H1 (cell line): ENCODE results near the gene TMEM130. TPM values are rescaled to one million over a fixed set of nuclear protein-coding genes. Genes with fewer than 3 reads are reported as not detected.

Experiments used
- CTCF ChIA-PET: fragments of 300-600 bp; sonication (Branson Sonifier 250); formaldehyde crosslinking; loops from one replicate; lab custom pipeline; 2021; ENCODE audit not compliant: partially characterized antibody; lab: Charles Lee
- POLR2A ChIA-PET: fragments of 300-600 bp; sonication (Branson Sonifier 250); formaldehyde crosslinking; loops from one replicate; lab custom pipeline; 2021; ENCODE audit warnings: inconsistent platforms; ENCODE audit not compliant: partially characterized antibody; lab: Charles Lee
- DNase-seq, 2 experiments: peaks; one replicate each; pipeline versions ENCODE4 v3.0.0 to v3.0.0-alpha.2; 2010 to 2022; ENCODE audit warnings: low spot score in 2 of 2, low read depth in 1 of 2, mixed read lengths in 1 of 2
- FAIRE-seq: peaks from 2 replicates; lab custom pipeline; 2011; peaks lifted over from hg19 to GRCh38; lab: Jason Lieb, UNC
- H2AFZ ChIP-seq: 2 replicates; pipeline ENCODE4 v1.8.1; 2012; ENCODE audit warnings: low read length, inconsistent platforms
- H2AK5ac ChIP-seq: 2 replicates; pipeline ENCODE4 v1.6.1; 2013; ENCODE audit warnings: low read depth, low read length
- H2BK120ac ChIP-seq: replicated peaks from 2 replicates; pipeline ENCODE3; 2013; ENCODE audit warnings: low read depth, low read length, inconsistent platforms
- H2BK12ac ChIP-seq: 2 replicates; pipeline ENCODE4 v1.6.1; 2013; ENCODE audit warnings: low read depth, low read length
- H2BK15ac ChIP-seq: 2 replicates; pipeline ENCODE4 v1.6.1; 2013; ENCODE audit warnings: low read length
- H2BK20ac ChIP-seq: 2 replicates; pipeline ENCODE4 v1.6.1; 2013; ENCODE audit warnings: low read length
- H2BK5ac ChIP-seq: 2 replicates; pipeline ENCODE4 v1.6.1; 2013; ENCODE audit warnings: low read depth, low read length
- H3K14ac ChIP-seq: 2 replicates; pipeline ENCODE4 v1.6.1; 2013; ENCODE audit warnings: inconsistent platforms; ENCODE audit not compliant: insufficient read length
- H3K18ac ChIP-seq: 2 replicates; pipeline ENCODE4 v1.6.1; 2013; ENCODE audit warnings: low read length; ENCODE audit errors: extremely low read depth
- H3K23ac ChIP-seq: 2 replicates; pipeline ENCODE4 v1.6.1; 2013; ENCODE audit warnings: inconsistent platforms; ENCODE audit not compliant: insufficient read length
- H3K23me2 ChIP-seq: 2 replicates; pipeline ENCODE4 v1.6.1; 2013; ENCODE audit warnings: low read depth, low read length
- H3K27ac ChIP-seq: 2 replicates; pipeline ENCODE4 v1.6.1; 2011; ENCODE audit warnings: low read depth, low read length, inconsistent platforms
- H3K27me3 ChIP-seq, 4 experiments: replicated peaks in 1 of 4; 1 replicate in 1 of 4; 2 replicates in 3 of 4; pipeline versions ENCODE4 v1.6.1 to v1.8.1; 2011 to 2013; ENCODE audit warnings: low read length in 3 of 4, mild to moderate bottlenecking in 3 of 4, inconsistent platforms in 2 of 4, mixed read lengths in 2 of 4, moderate library complexity in 1 of 4; ENCODE audit not compliant: control insufficient read depth in 3 of 4, insufficient read depth in 3 of 4; ENCODE audit errors: extremely low read depth in 1 of 4
- H3K36me3 ChIP-seq, 4 experiments: 2 replicates each; pipeline versions ENCODE4 v1.6.1 to v1.8.1; 2011 to 2013; ENCODE audit warnings: mild to moderate bottlenecking in 4 of 4, low read length in 3 of 4, moderate library complexity in 2 of 4, control low read depth in 1 of 4, inconsistent platforms in 1 of 4; ENCODE audit not compliant: insufficient read depth in 4 of 4, control insufficient read depth in 2 of 4
- H3K4ac ChIP-seq: replicated peaks from 2 replicates; pipeline ENCODE3; 2013; ENCODE audit warnings: low read length, low read depth, mixed read lengths, inconsistent platforms; ENCODE audit not compliant: insufficient read length
- H3K4me1 ChIP-seq, 4 experiments: replicated peaks in 1 of 4; 1 replicate in 1 of 4; 2 replicates in 3 of 4; pipeline versions ENCODE4 v1.6.1 to v1.8.1; 2011 to 2013; ENCODE audit warnings: low read length in 3 of 4, inconsistent platforms in 2 of 4, mixed read lengths in 1 of 4; ENCODE audit not compliant: insufficient read depth in 4 of 4, control insufficient read depth in 3 of 4
- H3K4me2 ChIP-seq, 2 experiments: 2 replicates each; pipeline versions ENCODE4 v1.6.1 to v1.8.1; 2011 to 2013; ENCODE audit warnings: low read depth in 2 of 2, low read length in 2 of 2, control low read depth in 1 of 2, inconsistent platforms in 1 of 2, mild to moderate bottlenecking in 1 of 2; ENCODE audit not compliant: insufficient read depth in 1 of 2
- H3K4me3 ChIP-seq, 4 experiments: fragments of 200-600, 300-600 bp in 1 of 4; sonication (generic), shearing (Covaris generic), sonication (Bioruptor Twin) in 1 of 4; 2 replicates each; pipeline versions ENCODE4 v1.5.1 to v1.8.1; 2011 to 2016; ENCODE audit warnings: low read length in 4 of 4, low read depth in 3 of 4, control low read depth in 2 of 4, inconsistent platforms in 2 of 4, mild to moderate bottlenecking in 2 of 4, mixed read lengths in 1 of 4, moderate library complexity in 1 of 4; ENCODE audit not compliant: insufficient read depth in 2 of 4; ENCODE audit errors: extremely low read depth in 1 of 4
- H3K56ac ChIP-seq: replicated peaks from 2 replicates; pipeline ENCODE3; 2013; ENCODE audit warnings: low read depth, mild to moderate bottlenecking, mixed read lengths, low read length, inconsistent platforms; ENCODE audit not compliant: insufficient read length
- H3K79me1 ChIP-seq: 2 replicates; pipeline ENCODE4 v1.6.1; 2013; ENCODE audit warnings: low read depth, low read length, control low read depth
- H3K79me2 ChIP-seq, 2 experiments: 2 replicates each; pipeline versions ENCODE4 v1.6.1 to v1.8.1; 2012 to 2013; ENCODE audit warnings: low read length in 2 of 2, mild to moderate bottlenecking in 2 of 2, inconsistent platforms in 1 of 2; ENCODE audit not compliant: insufficient read depth in 2 of 2, control insufficient read depth in 1 of 2
- H3K9ac ChIP-seq, 4 experiments: replicated peaks in 1 of 4; 1 replicate in 1 of 4; 2 replicates in 3 of 4; pipeline versions ENCODE4 v1.6.1 to v1.8.1; 2011 to 2013; ENCODE audit warnings: low read depth in 3 of 4, low read length in 3 of 4, control low read depth in 2 of 4, mild to moderate bottlenecking in 2 of 4, moderate library complexity in 2 of 4, inconsistent platforms in 1 of 4; ENCODE audit errors: extremely low read depth in 1 of 4
- H3K9me3 ChIP-seq, 2 experiments: 2 replicates each; pipeline versions ENCODE4 v1.6.1 to v1.8.1; 2012 to 2013; ENCODE audit warnings: mild to moderate bottlenecking in 2 of 2, moderate library complexity in 2 of 2, control low read depth in 1 of 2, inconsistent platforms in 1 of 2, low read depth in 1 of 2, low read length in 1 of 2, mixed read lengths in 1 of 2; ENCODE audit not compliant: insufficient read depth in 2 of 2
- H4K20me1 ChIP-seq, 2 experiments: replicated peaks in 1 of 2; 2 replicates each; pipeline versions ENCODE3 to v1.8.1; 2011 to 2013; ENCODE audit warnings: inconsistent platforms in 2 of 2, low read length in 2 of 2, mild to moderate bottlenecking in 1 of 2; ENCODE audit not compliant: insufficient read depth in 2 of 2, control insufficient read depth in 1 of 2
- H4K5ac ChIP-seq: 2 replicates; pipeline ENCODE4 v1.6.1; 2013; ENCODE audit warnings: low read length, low read depth, mixed read lengths, inconsistent platforms; ENCODE audit not compliant: insufficient read length
- H4K8ac ChIP-seq: 2 replicates; pipeline ENCODE4 v1.8.0; 2013; ENCODE audit warnings: mild to moderate bottlenecking, moderate library complexity, low read length, inconsistent platforms; ENCODE audit not compliant: insufficient read depth; ENCODE audit errors: extremely low read depth
- H4K91ac ChIP-seq: replicated peaks from 2 replicates; pipeline ENCODE3; 2013; ENCODE audit warnings: low read length, mixed read lengths, inconsistent platforms; ENCODE audit not compliant: insufficient read length
- CHD2 ChIP-seq: IDR thresholded peaks from 2 replicates; pipeline ENCODE4 v1.6.1; 2012; ENCODE audit warnings: low read length, improper control_type of control experiment
- CREB1 ChIP-seq: IDR thresholded peaks from 2 replicates; pipeline ENCODE4 v1.6.1; 2012; ENCODE audit warnings: inconsistent platforms
- HDAC2 ChIP-seq, 2 experiments: fragments of 300-600 bp in 1 of 2; sonication (generic) in 1 of 2; IDR thresholded peaks; 2 replicates each; pipeline ENCODE4 v1.6.1; 2011 to 2012; ENCODE audit warnings: low read depth in 2 of 2, low read length in 2 of 2, mild to moderate bottlenecking in 2 of 2, moderate library complexity in 2 of 2, borderline replicate concordance in 1 of 2, inconsistent platforms in 1 of 2
- KDM5A ChIP-seq: fragments of 200-600 bp; IDR thresholded peaks from 2 replicates; pipeline ENCODE4 v1.7.1; 2012; ENCODE audit warnings: mild to moderate bottlenecking, low read length, inconsistent platforms, mixed read lengths
- MAFK ChIP-seq: IDR thresholded peaks from 2 replicates; pipeline ENCODE4 v1.6.1; 2012; ENCODE audit warnings: low read depth, mild to moderate bottlenecking, improper control_type of control experiment, low read length
- NANOG ChIP-seq: IDR thresholded peaks from 2 replicates; pipeline ENCODE4 v1.6.1; 2011; ENCODE audit warnings: low read length, low read depth, mild to moderate bottlenecking, inconsistent platforms; ENCODE audit not compliant: insufficient read depth, poor library complexity, severe bottlenecking
- SP4 ChIP-seq: IDR thresholded peaks from 2 replicates; pipeline ENCODE4 v1.6.1; 2012; ENCODE audit warnings: low read length, inconsistent platforms
- SRF ChIP-seq: IDR thresholded peaks from 2 replicates; pipeline ENCODE4 v1.6.1; 2011; ENCODE audit warnings: mild to moderate bottlenecking, low read depth, low read length, moderate library complexity
- TCF12 ChIP-seq: IDR thresholded peaks from 2 replicates; pipeline ENCODE4 v1.6.1; 2011; ENCODE audit warnings: low read depth, mild to moderate bottlenecking, low read length
- WGBS, 2 experiments: shearing (Covaris generic) in 1 of 2; methylation state at CpG; one replicate each; pipeline versions ENCODE4 v1.1.6 to v1.1.7; 2013 to 2015; ENCODE audit warnings: low lambda C conversion rate in 2 of 2, mixed read lengths in 2 of 2, inconsistent platforms in 1 of 2, low coverage in 1 of 2, missing lambda C conversion rate in 1 of 2; ENCODE audit not compliant: insufficient replicate concordance in 2 of 2, insufficient coverage in 1 of 2, insufficient read length in 1 of 2; ENCODE audit errors: extremely low coverage in 1 of 2, missing lambda C conversion rate in 1 of 2; 5-methylcytosine and 5-hydroxymethylcytosine counted together
- polyA plus RNA-seq, 7 experiments: library from polyadenylated mRNA; depleted of rRNA in 3 of 7; stranded (reverse) in 5 of 7; unstranded in 2 of 7; fragments of >200 nt in 5 of 7; fragments of 200-250 nt in 2 of 7; gene quantifications; 1 replicate in 5 of 7; 2 replicates in 1 of 7; 4 replicates in 1 of 7; pipeline versions ENCODE4 v1.2.1 to v1.2.3, GENCODE V29; 2011 to 2013; ENCODE audit warnings: missing spikeins in 2 of 7, mixed read lengths in 2 of 7
- total RNA-seq: library from RNA; stranded (reverse); fragmentation: NEBNext Ultra II Directional; extraction: Animal tissue kit (Norgen Biotek cat#: 25700); gene quantifications from 2 replicates; pipeline ENCODE4 v1.2.1, GENCODE V29; 2021
- TF ChIP-seq, protein P1 (sequence below), 3 experiments: IDR thresholded peaks; 1 replicate in 2 of 3; 2 replicates in 1 of 3; pipeline versions ENCODE4 v1.5.1 to v1.6.1; 2011; ENCODE audit warnings: low read length in 3 of 3, mild to moderate bottlenecking in 3 of 3, inconsistent platforms in 2 of 3, low read depth in 1 of 3, moderate library complexity in 1 of 3; ENCODE audit not compliant: insufficient read depth in 1 of 3; ENCODE audit errors: control extremely low read depth in 1 of 3
- TF ChIP-seq, protein P2 (sequence below): IDR thresholded peaks from 2 replicates; pipeline ENCODE4 v1.6.1; 2011; ENCODE audit warnings: low read length, improper control_type of control experiment

TMEM130 gene
- total and polyA plus RNA-seq, 2 of the 8 experiments (the other 6 are each of a cell fraction or from before 2014, with no cell fraction given): 2.9 to 6.6 TPM

DNA sequence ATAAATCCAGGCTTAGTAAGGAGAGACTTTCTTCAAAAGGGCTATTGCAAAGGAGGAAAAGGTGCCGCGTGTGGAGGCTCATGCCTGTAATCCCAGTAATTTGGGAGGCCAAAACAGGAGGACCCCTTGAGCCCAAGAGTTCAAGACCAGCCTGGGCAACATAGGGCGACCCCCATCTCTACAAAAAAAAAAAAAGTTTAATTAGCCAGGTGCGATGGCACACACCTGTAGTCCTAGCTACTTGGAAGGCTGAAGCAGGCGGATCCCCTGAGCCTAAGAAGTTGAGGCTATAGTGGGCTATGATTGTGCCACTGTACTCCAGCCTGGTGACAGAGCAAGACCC lies 32.2 kb downstream of the TMEM130 start:
- Histone ChIP-seq H3K27me3 (no peaks in the 10 kb centered on the region), H4K5ac (no peak overlapping the region), H2BK12ac (no peak overlapping the region), H3K9me3 (no peaks in the 10 kb centered on the region), H4K20me1 (no peaks in the 10 kb centered on the region), H3K9ac (no peak overlapping the region), H3K4ac (no peak overlapping the region), H4K91ac (no peak overlapping the region), H2BK120ac (no peak overlapping the region), H3K4me3 (peak overlapping the region in 1 of 4 experiments; percentile 15; a peak in 1 of 8 replicates), H3K79me1 (no peaks in the 10 kb centered on the region), H3K79me2 (no peaks in the 10 kb centered on the region), H3K56ac (no peak overlapping the region), H3K4me1 (peaks cover 0 to 5% (median 2%) of the 10 kb centered on the region in 4 experiments; a peak in 4 of 7 replicates), H2AFZ (no peak overlapping the region), H2BK20ac (no peak overlapping the region), H2BK15ac (no peak overlapping the region), H3K36me3 (no peaks in the 10 kb centered on the region), H3K4me2 (peak overlapping the region; percentile 0 to 44; a peak in 1 of 4 replicates), H2BK5ac (no peak overlapping the region), H3K14ac (no peak overlapping the region), H3K23me2 (no peaks in the 10 kb centered on the region), H4K8ac (no peak overlapping the region), H3K23ac (no peak overlapping the region), H3K27ac (no peak overlapping the region), H3K18ac (no peak overlapping the region), H2AK5ac (no peak overlapping the region)
- WGBS, 2 experiments: 63% methylated on average over 3 of the region's 5 CpGs; no CpG with 5 or more reads in 1 of the 2 experiments
- no peak for DNase-seq
- CTCF ChIA-PET: interaction anchor here (0.6 to 24.2 kb wide), 20 partner anchors 6 to 466 kb away, joined by 3 to 365 read pairs (median 3); no protein-coding TSS in a partner anchor
- no peak for FAIRE-seq
- POLR2A ChIA-PET: interaction anchor here (0.6 to 1.2 kb wide), 3 partner anchors 11 to 430 kb away, joined by 3 read pairs; no protein-coding TSS in a partner anchor
- TF ChIP-seq, protein P1, sequence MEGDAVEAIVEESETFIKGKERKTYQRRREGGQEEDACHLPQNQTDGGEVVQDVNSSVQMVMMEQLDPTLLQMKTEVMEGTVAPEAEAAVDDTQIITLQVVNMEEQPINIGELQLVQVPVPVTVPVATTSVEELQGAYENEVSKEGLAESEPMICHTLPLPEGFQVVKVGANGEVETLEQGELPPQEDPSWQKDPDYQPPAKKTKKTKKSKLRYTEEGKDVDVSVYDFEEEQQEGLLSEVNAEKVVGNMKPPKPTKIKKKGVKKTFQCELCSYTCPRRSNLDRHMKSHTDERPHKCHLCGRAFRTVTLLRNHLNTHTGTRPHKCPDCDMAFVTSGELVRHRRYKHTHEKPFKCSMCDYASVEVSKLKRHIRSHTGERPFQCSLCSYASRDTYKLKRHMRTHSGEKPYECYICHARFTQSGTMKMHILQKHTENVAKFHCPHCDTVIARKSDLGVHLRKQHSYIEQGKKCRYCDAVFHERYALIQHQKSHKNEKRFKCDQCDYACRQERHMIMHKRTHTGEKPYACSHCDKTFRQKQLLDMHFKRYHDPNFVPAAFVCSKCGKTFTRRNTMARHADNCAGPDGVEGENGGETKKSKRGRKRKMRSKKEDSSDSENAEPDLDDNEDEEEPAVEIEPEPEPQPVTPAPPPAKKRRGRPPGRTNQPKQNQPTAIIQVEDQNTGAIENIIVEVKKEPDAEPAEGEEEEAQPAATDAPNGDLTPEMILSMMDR (IDR thresholded peaks at IDR 0.05; ENCODE audit: control extremely low read depth in 1 of 3, insufficient read depth in 1 of 3, low read depth in 1 of 3, low read length in 3 of 3): no peak
- TF ChIP-seq HDAC2 (IDR thresholded peaks at IDR 0.05; ENCODE audit: borderline replicate concordance in 1 of 2, low read depth in 2 of 2, low read length in 2 of 2) (no peak), TCF12 (no peak), SP4 (no peak), MAFK (no peak), NANOG (no peak), SRF (no peak), KDM5A (no peak), CREB1 (no peak), CHD2 (no peak)
- TF ChIP-seq, protein P2, sequence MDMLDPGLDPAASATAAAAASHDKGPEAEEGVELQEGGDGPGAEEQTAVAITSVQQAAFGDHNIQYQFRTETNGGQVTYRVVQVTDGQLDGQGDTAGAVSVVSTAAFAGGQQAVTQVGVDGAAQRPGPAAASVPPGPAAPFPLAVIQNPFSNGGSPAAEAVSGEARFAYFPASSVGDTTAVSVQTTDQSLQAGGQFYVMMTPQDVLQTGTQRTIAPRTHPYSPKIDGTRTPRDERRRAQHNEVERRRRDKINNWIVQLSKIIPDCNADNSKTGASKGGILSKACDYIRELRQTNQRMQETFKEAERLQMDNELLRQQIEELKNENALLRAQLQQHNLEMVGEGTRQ: no peak
